ENCODE results near the gene WHAMM.

DNA sequence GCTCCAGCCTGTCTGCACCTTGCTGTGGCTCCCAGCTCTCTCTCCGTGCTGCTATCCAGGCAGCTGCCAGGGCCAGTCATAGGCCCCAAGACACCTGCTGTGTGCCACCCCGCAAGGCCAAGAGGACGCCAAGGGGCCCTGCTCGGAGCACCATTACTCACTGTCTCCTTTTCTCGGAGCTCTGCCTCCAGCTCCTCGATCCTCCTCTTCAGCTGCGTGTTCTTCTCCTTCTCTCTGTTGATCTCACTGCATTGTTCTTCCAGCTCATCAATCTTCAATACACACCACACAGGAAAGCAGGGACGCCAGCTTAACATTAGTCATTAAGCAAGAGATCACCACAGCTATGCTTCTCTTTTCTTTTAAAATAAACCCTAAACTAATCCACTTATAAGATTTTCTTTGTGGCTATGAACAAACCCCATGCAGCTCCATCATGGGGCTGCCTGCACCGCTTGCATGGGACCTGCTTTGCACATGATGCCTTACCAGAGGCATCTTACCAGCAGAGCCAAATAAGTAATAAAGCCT, 42.6 kb downstream of the WHAMM start:
- TF ChIP-seq, protein P1, sequence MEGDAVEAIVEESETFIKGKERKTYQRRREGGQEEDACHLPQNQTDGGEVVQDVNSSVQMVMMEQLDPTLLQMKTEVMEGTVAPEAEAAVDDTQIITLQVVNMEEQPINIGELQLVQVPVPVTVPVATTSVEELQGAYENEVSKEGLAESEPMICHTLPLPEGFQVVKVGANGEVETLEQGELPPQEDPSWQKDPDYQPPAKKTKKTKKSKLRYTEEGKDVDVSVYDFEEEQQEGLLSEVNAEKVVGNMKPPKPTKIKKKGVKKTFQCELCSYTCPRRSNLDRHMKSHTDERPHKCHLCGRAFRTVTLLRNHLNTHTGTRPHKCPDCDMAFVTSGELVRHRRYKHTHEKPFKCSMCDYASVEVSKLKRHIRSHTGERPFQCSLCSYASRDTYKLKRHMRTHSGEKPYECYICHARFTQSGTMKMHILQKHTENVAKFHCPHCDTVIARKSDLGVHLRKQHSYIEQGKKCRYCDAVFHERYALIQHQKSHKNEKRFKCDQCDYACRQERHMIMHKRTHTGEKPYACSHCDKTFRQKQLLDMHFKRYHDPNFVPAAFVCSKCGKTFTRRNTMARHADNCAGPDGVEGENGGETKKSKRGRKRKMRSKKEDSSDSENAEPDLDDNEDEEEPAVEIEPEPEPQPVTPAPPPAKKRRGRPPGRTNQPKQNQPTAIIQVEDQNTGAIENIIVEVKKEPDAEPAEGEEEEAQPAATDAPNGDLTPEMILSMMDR (IDR thresholded peaks at IDR 0.05): no peak
- no peak for TF ChIP-seq POLR2A (IDR thresholded peaks at IDR 0.05)
